ENCODE data around the gene SH3PXD2A.

GRCh38 chr10:103562383-103562782, 293.0 kb downstream of the SH3PXD2A start:
- TF ChIP-seq POLR2A (IDR thresholded peaks at IDR 0.05): no peak
- TF ChIP-seq CTCF (IDR thresholded peaks at IDR 0.05): no peak

All from adrenal gland (tissue), 5 donors.